ENCODE results near the gene KLHDC3. TPM values are rescaled to one million over a fixed set of nuclear protein-coding genes. Genes with fewer than 3 reads are reported as not detected.

Gene KLHDC3
- total and polyA plus RNA-seq, 2 of the 13 experiments (the other 11 are each of a cell fraction or from before 2014, with no cell fraction given): 78.3 to 91.5 TPM

DNA sequence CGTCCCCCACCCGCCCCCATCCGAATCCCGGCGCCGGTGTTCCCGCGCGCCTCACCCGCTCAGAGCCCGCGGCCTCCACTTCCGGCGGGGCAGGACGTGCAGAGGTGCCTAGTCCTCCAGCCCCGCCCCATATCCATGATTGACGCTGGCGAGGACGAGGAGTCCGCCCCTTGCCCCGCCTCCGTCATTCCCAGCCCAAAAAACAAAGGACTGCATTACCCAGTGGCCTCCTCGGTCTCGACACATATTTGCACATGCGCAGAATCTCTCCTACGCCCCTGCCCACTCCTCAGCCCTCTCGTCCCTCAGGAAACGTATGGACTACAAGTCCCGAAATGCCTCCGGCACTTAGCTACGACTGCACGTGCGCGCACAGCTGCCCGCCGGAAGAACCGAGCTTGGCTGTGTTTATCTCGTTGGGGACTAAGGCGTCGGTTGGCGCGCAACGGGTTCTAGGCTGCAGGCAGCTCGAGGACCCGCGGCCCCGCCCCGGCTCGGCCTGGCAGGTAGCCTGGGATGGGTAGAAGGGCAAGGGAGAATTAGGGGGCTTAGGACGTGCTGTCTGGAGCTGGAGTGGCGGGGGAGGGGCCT, at the start of gene KLHDC3, which contains the start of gene MEA1 (continued):
- TF ChIP-seq ZNF512B (CRISPR knock-in tag; IDR thresholded peaks at IDR 0.05; ENCODE audit: borderline replicate concordance) (no peak), MEIS2 (CRISPR knock-in tag; IDR thresholded peaks at IDR 0.05) (no peak), FOXJ3 (CRISPR knock-in tag; IDR thresholded peaks at IDR 0.05; ENCODE audit: borderline replicate concordance) (peak; percentile 42; the same call in 1 of the 2 replicates), KDM1A (CRISPR knock-in tag; IDR thresholded peaks at IDR 0.05) (no peak), SP140L (CRISPR knock-in tag; IDR thresholded peaks at IDR 0.05; ENCODE audit: borderline replicate concordance) (no peak), SRY (CRISPR knock-in tag; IDR thresholded peaks at IDR 0.05) (no peak; the same call in 1 of the 2 replicates), ISL2 (CRISPR knock-in tag; IDR thresholded peaks at IDR 0.05) (no peak), HDAC6 (IDR thresholded peaks at IDR 0.05; ENCODE audit: low read depth, low read length) (no peak), PPARG (CRISPR knock-in tag; conservative IDR thresholded peaks at IDR 0.05) (no peak; the same call in 1 of the 2 replicates), ZNF276 (CRISPR knock-in tag; IDR thresholded peaks at IDR 0.05; ENCODE audit: low read depth) (no peak), ETS1 (CRISPR knock-in tag; IDR thresholded peaks at IDR 0.05) (no peak), ZNF136 (CRISPR knock-in tag; IDR thresholded peaks at IDR 0.05; ENCODE audit: low read depth) (no peak), AFF4 (CRISPR knock-in tag; IDR thresholded peaks at IDR 0.05) (no peak)
- TF ChIP-seq, protein P1, sequence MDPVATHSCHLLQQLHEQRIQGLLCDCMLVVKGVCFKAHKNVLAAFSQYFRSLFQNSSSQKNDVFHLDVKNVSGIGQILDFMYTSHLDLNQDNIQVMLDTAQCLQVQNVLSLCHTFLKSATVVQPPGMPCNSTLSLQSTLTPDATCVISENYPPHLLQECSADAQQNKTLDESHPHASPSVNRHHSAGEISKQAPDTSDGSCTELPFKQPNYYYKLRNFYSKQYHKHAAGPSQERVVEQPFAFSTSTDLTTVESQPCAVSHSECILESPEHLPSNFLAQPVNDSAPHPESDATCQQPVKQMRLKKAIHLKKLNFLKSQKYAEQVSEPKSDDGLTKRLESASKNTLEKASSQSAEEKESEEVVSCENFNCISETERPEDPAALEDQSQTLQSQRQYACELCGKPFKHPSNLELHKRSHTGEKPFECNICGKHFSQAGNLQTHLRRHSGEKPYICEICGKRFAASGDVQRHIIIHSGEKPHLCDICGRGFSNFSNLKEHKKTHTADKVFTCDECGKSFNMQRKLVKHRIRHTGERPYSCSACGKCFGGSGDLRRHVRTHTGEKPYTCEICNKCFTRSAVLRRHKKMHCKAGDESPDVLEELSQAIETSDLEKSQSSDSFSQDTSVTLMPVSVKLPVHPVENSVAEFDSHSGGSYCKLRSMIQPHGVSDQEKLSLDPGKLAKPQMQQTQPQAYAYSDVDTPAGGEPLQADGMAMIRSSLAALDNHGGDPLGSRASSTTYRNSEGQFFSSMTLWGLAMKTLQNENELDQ (CRISPR knock-in tag; IDR thresholded peaks at IDR 0.05; ENCODE audit: borderline replicate concordance): peak; percentile 37; the same call in 1 of the 2 replicates
- TF ChIP-seq, protein P2, sequence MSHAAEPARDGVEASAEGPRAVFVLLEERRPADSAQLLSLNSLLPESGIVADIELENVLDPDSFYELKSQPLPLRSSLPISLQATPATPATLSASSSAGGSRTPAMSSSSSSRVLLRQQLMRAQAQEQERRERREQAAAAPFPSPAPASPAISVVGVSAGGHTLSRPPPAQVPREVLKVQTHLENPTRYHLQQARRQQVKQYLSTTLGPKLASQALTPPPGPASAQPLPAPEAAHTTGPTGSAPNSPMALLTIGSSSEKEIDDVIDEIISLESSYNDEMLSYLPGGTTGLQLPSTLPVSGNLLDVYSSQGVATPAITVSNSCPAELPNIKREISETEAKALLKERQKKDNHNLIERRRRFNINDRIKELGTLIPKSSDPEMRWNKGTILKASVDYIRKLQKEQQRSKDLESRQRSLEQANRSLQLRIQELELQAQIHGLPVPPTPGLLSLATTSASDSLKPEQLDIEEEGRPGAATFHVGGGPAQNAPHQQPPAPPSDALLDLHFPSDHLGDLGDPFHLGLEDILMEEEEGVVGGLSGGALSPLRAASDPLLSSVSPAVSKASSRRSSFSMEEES (CRISPR knock-in tag; IDR thresholded peaks at IDR 0.05): peak; percentile 62; the same call in 1 of the 2 replicates
